Urothelium cell line (cell line): ENCODE data around the gene CLASRP.

Experiments
- DNase-seq: peaks from one replicate; pipeline ENCODE4 v3.0.0; 2011; ENCODE audit warnings: low spot score, mixed read lengths
- FAIRE-seq: peaks from 2 replicates; lab custom pipeline; 2011; peaks lifted over from hg19 to GRCh38; lab: Jason Lieb, UNC

Gene CLASRP

GRCh38 chr19:45019187-45019586 is 19.7 kb upstream of the CLASRP start:
- DNase-seq (no peak), FAIRE-seq (no peak)

- no peak for FAIRE-seq
- DNase-seq: no peak
Observed at GRCh38 chr19:45020071-45020470, 18.8 kb upstream of the CLASRP start.

- FAIRE-seq: no peak
- no peak for DNase-seq
Observed at GRCh38 chr19:45021971-45022370, 16.9 kb upstream of the CLASRP start.

GRCh38 chr19:45023048-45023447 is 15.8 kb upstream of the CLASRP start:
- FAIRE-seq (no peak), DNase-seq (no peak)

- no peak for DNase-seq
- FAIRE-seq: no peak
Observed at GRCh38 chr19:45025264-45025663, 13.6 kb upstream of the CLASRP start.

GRCh38 chr19:45027371-45027770 is 11.5 kb upstream of the CLASRP start:
- FAIRE-seq (peak; percentile 42), DNase-seq (no peak)

GRCh38 chr19:45030825-45031224 is 8.0 kb upstream of the CLASRP start:
- DNase-seq (no peak), FAIRE-seq (no peak)

GRCh38 chr19:45032421-45032820 is 6.4 kb upstream of the CLASRP start:
- no peak for FAIRE-seq

GRCh38 chr19:45035755-45036154 is 3.1 kb upstream of the CLASRP start:
- FAIRE-seq (no peak), DNase-seq (no peak)

More at GRCh38 chr19:45032421-45032820, 6.4 kb upstream of the CLASRP start:
- DNase-seq: no peak

GRCh38 chr19:45037393-45038169 is 1.3 kb upstream of the CLASRP start:
- DNase-seq (no peak), FAIRE-seq (no peak)

GRCh38 chr19:45040059-45040771 is 1.4 kb downstream of the CLASRP start:
- DNase-seq (no peak), FAIRE-seq (no peak)

GRCh38 chr19:45041125-45041524 is 2.3 kb downstream of the CLASRP start:
- no peak for DNase-seq
- FAIRE-seq: no peak

GRCh38 chr19:45045671-45046353 is 7.0 kb downstream of the CLASRP start:
- FAIRE-seq: no peak
- no peak for DNase-seq

GRCh38 chr19:45046355-45046754 is 7.5 kb downstream of the CLASRP start:
- FAIRE-seq (no peak), DNase-seq (no peak)

- DNase-seq (no peak), FAIRE-seq (no peak)
Observed at GRCh38 chr19:45047188-45047797, 8.4 kb downstream of the CLASRP start.

GRCh38 chr19:45049073-45049736 is 10.4 kb downstream of the CLASRP start:
- FAIRE-seq (no peak), DNase-seq (no peak)

- DNase-seq: no peak
- FAIRE-seq: no peak
Observed at GRCh38 chr19:45050036-45050435, 11.2 kb downstream of the CLASRP start.

- no peak for DNase-seq
- FAIRE-seq: no peak
Observed at GRCh38 chr19:45051929-45052579, 13.2 kb downstream of the CLASRP start.

GRCh38 chr19:45056831-45057230 is 18.0 kb downstream of the CLASRP start:
- FAIRE-seq: no peak
- no peak for DNase-seq

- FAIRE-seq (no peak), DNase-seq (no peak)
Observed at GRCh38 chr19:45057444-45057843, 18.6 kb downstream of the CLASRP start.
